ENCODE measurements around the gene DDX1.

DDX1 gene

GRCh38 chr2:15584767-15585469, 6.8 kb upstream of the DDX1 start:
- no peak overlapping the region for H3K27ac ChIP-seq (replicated peaks)
- TF ChIP-seq GABPA (IDR thresholded peaks at IDR 0.05; ENCODE audit: low read depth) (no peak), REST (IDR thresholded peaks at IDR 0.05; ENCODE audit: insufficient replicate concordance, low read depth) (no peak), CTCF (IDR thresholded peaks at IDR 0.05; ENCODE audit: insufficient read depth, low read length) (no peak), SPI1 (IDR thresholded peaks at IDR 0.05; ENCODE audit: borderline replicate concordance, low read depth) (no peak), POLR2AphosphoS5 (IDR thresholded peaks at IDR 0.05; ENCODE audit: low read depth) (no peak)
- H3K4me3 ChIP-seq (replicated peaks; ENCODE audit: insufficient read depth, low read length): no peak overlapping the region
- no peak for DNase-seq (ENCODE audit: low read depth in 1 of 2, low spot score in 1 of 2)
- no peaks in the 10 kb centered on the region for H3K27me3 ChIP-seq (ENCODE audit: insufficient read depth, poor library complexity, severe bottlenecking)

- TF ChIP-seq SPI1 (IDR thresholded peaks at IDR 0.05; ENCODE audit: borderline replicate concordance, low read depth): no peak
- no peak for TF ChIP-seq POLR2AphosphoS5 (IDR thresholded peaks at IDR 0.05; ENCODE audit: low read depth)
- no peak for TF ChIP-seq REST (IDR thresholded peaks at IDR 0.05; ENCODE audit: insufficient replicate concordance, low read depth)
- peak; percentile 52 for TF ChIP-seq CTCF (IDR thresholded peaks at IDR 0.05; ENCODE audit: insufficient read depth, low read length)
- no peak for TF ChIP-seq GABPA (IDR thresholded peaks at IDR 0.05; ENCODE audit: low read depth)
- Histone ChIP-seq H3K4me3 (replicated peaks; ENCODE audit: insufficient read depth, low read length) (no peak overlapping the region), H3K27me3 (ENCODE audit: insufficient read depth, poor library complexity, severe bottlenecking) (no peaks in the 10 kb centered on the region), H3K27ac (replicated peaks) (no peak overlapping the region)
- peak in 1 of 2 experiments; percentile 49 for DNase-seq (ENCODE audit: low read depth in 1 of 2, low spot score in 1 of 2)
These were observed 3.2 kb upstream of the DDX1 start for GRCh38 chr2:15588329-15588919.

GRCh38 chr2:15591373-15591691, 336 bp upstream of the DDX1 start:
- no peaks in the 10 kb centered on the region for H3K27me3 ChIP-seq (ENCODE audit: insufficient read depth, poor library complexity, severe bottlenecking)
- TF ChIP-seq REST (IDR thresholded peaks at IDR 0.05; ENCODE audit: insufficient replicate concordance, low read depth): no peak
- TF ChIP-seq SPI1 (IDR thresholded peaks at IDR 0.05; ENCODE audit: borderline replicate concordance, low read depth): no peak

More at GRCh38 chr2:15591373-15591691, 336 bp upstream of the DDX1 start:
- no peak for DNase-seq (ENCODE audit: low read depth in 1 of 2, low spot score in 1 of 2)
- Histone ChIP-seq H3K27ac (replicated peaks) (peak overlapping the region; percentile 88), H3K4me3 (replicated peaks; ENCODE audit: insufficient read depth, low read length) (peak overlapping the region; percentile 77)

Data from HL-60 (cell line).